Activated CD8-positive, alpha-beta memory T cell treated with anti-CD3 and anti-CD28 coated beads, Interleukin-2, amount 50 U/mL, for 24 hours (primary cell): ENCODE data around the gene SEMA4C.
"Not testable (repeated sequence)": the region's sequence is repeated elsewhere in the genome, so short reads cannot be mapped to it uniquely, and the experiment has no call there.

Experiments used
- DNase-seq: peaks from one replicate; pipeline ENCODE4 v3.0.0-alpha.2; 2020; ENCODE audit errors: extremely low read depth

SEMA4C gene

DNA sequence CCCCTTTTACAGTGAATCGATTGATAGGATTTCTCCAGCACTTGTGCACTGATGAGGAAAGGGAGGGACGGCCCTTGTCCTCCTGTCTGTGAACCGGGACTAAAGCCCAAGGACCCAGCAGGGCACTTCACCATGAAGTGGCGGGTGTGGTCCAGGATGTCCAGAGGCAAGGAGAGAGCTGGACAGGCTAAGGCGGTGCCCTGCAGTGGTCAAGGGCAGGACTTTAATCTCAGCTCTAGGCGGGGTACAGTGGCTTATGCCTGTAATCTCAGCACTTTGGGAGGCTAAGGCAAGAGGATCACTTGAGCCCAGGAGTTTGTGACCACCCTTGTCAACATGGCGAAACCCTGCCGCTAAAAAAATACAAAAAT lies 28.2 kb upstream of the SEMA4C start:
- DNase-seq: no peak

DNA sequence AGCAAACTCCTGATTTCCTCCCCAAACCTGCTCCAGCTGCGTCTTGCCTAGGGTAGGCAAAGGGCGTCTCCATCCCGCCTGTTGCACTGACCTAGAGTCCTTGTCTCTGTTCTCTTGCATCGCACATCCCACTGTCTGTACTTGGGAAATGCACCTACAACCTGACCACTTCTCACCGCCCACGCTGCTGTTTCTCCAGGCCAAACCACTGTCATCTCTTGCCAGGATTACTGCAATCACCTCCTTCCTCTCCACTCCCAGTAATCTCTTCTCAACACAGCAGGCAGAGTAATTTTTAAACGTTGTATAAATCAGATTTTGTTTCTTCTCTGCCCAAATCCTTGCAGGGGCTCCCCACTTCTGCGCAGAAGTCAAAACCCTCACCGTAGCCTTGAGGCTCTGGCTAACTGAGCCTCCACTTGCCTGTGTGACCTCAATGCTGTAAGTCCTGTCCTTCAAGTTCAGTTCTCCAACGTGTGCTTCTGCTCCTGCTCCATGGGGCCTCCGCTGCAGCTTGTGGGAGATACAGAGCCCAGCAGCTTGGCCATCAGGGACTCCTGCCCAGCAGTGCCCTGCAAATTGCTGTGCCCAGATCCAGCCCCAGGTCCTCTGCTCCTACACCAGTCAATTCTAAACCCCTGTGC lies 27.7 kb upstream of the SEMA4C start:
- DNase-seq: no peak

DNA sequence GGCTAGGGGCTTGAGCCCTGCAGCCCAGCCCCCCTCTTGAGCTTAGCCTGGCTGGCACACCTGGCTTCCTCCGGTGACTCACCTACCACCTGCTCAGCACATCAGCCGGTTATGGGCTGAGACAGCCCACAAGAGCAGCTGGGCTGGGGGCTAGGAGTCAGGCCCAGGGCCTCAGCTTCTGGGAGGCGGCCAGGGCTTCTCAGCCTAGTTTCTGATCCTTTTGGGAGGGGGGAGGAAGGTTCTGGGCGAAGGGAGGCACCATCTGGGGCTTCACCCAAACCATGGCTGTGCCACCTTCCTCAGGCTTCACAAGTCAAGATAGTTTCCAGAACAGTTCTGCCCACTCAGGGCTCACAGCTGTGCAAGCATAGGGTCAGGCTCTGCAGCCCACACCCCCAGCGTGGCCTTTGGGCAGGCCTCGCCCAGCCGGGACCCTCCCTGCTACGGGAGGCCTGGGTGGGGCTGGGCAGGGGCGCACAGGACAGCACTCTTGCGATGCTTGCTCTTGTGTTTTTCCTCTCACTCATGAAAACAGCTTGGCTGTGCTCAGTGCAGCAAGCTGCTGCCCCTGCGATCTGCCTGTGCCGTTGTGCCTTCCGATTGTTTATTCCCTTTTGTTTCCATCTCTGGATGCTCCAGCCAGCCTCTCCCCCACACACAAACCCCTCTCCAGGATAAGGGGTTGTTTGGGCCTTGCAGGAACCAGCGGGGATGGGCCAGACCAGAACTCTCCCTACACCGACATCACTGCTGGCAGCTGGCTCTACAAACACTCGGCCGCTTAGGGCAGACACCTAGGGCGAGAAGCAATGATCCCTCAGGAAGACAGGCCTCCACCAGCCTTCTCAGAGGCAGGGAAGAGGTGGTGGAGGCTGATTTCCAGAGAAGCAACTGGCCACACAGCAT lies 26.1 kb upstream of the SEMA4C start:
- DNase-seq: no peak

DNA sequence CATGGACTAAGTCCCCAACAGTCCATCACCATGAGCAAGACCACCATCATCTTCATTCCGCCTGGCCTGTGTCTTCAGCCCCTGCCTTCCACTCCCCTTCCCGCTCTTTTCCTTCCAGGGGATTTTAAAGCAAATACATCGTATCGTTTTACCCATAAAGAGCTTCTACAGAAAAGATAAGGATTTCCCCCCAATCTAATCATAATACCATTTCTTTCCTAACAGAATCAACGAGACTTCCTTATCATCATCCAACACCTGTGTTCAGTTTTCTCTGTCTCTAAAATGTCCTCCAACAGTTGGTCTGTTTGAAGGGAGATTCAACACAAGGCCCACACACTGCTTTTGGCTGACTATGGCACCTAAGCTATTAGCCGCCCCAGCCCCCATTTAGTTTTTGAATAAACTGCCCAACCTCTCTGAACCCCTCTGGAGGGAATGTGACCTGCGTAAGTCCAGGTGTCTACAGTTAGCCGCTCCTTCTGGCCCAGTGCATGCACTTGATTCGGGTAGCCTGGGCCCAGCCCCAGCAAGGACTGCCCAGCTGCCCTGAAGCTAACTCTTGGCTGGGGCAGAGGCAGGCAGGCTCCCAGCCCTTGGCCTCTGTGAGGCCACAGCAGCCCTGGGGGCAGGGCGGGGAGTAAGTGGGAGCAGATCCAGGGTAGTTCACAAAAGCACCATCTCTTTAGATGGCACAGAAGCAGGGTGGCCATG lies 25.3 kb upstream of the SEMA4C start:
- no peak for DNase-seq

DNA sequence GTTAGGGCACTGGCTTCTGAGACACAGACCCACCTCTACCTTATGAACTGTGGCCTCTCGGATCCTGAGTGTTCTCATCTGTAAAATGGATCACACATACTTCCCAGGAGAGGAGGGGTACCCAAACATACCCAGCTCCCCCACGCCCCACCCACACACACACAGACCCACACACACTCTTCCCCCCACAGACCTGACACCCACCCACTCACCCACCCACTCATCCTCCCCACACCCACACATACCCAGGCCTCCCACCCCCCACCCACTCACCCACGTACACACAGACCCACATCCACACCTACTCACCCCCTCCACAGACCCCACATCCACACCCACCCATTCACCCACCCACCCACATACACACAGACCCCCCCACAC lies 24.3 kb upstream of the SEMA4C start:
- no peak for DNase-seq

DNA sequence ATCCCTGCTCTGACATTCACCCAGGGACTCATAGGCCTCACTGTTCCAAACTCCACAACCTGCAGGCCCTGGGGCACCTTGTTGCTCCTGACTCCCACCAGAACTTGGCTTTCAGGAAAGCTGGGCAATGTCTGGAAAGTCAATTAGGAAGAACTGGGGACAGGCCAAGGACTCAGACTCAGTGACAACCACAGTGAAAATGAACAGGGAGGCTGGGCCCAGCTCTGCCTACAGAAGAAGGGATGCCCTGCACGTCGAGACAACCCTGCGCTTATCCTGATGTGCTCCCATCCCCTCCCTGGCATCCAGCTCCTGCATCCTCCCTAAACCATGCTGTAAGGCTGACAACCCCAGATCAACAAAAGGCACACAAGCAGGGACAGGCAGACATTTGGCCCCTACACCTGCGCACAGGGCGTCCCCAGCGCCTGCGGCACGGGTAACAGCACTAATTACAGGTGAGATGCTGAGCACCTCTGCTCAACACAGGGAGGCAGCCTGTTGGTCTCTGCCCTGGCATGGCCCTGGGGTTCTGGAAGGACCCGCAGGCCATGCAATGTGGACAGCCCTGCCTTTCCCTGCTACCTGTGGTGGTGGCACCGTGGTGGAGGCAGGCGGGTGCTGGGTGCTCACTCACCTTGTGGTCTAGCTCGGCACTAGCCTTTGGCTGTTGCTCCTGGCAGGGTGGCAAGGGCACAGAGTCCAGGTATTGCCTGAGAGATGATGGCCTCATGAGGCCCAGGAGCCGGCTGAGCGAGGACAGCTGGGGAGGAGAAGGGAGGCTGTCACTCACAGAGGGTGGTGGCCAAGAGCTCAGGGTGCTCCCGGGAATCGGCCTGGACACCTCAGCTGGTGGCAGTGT lies 23.6 kb upstream of the SEMA4C start:
- no peak for DNase-seq

DNA sequence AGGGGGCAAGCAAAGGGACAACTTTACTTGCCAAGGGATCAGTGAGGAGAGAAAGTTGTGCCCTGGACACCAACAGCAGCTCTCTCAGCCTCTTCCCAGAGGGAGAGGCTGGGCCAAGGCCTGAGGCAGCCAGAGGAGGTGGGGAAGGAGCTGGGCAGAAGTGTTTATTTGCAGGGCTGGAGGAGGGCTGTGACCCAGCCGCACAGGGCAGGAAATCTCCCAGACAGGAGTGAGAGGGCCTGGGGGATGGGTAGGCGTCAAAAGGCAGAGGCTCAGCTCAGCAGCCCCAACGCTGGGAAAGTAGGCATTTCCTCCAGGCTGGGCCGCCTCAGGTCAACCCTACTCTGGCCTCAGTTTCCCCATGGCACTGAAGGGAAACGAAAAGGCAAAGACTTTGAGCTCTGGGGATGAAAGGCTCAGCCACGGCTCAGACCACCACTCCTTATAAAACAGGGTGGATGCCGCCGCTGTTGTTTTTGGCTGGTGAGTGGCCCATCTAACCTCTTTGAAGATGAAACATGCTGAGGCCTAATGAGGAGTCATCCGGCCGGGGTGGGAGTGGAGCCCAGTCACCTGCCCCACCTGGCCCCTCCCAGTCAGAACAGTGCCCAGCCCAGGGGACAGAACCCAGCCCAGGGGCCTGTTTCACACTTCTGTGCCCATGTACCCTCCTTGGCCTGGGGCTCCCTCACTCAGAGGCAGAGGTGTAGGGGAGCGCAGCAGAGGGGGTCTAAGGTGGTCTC lies 21.9 kb upstream of the SEMA4C start:
- no peak for DNase-seq

DNA sequence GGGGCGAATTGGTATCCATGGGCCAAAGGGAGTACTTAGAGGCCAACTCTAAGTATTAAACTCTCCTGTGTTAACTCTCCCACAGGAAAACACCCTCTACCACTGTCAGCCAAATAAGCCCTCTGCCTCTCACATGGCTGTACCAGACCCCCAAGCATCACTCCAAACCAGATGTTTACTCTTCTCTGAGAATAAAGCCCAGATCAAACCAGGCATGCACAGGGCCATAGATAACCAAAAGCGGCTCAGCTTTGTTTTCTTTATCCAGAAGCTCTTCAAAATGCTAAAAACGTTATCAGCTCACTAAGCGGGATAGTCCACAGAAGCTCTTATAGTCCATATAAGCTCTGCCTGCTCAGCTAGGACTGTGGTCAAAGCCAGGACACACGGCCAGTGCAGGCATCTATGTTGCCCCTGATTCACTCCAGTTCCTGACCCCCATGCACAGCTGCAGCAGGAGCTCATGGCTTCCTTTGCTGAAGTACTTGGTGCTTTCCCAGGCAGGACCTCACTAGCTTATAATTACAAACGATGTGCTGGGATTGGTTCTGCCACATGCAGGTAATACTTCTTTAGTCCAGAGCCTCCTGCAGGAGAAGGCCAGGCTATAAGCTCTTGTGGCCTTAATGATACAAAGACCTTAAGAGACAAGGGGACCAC lies 21.0 kb upstream of the SEMA4C start:
- no peak for DNase-seq

DNA sequence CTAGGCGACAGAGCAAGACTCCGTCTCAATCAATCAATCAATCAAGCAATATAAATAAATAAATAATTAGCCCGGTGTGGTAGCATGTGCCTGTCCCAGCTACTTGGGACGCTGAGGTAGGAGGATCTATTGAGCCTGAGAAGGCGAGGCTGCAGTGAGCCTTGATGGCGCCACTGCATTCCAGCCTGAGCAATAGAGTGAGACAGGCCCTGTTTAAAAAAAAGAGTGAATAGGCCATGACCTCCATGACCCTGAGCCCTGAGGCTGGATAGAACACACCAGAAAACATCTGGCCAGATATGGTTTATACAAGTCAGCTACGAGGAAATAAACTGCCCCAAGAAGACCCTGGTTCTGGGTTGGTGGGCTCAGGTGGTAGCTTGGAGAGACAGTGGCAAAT lies 20.4 kb upstream of the SEMA4C start:
- no peak for DNase-seq

DNA sequence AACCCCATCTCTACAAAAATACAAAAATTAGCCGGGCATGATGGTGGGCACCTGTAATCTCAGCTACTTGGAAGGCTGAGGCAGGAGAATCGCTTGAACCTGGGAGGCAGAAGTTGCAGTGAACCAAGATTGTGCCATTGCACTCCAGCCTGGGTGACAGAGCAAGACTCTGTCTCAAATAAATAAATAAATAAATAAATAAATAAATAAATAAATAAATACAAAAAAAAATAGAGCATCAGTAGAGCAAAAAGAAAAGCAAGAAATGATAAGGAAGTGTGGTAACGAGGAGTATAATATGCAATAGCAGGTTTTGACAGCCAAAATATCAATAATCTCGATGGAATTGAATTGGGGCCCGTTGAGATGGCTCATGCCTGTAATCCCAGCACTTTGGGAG lies 19.6 kb upstream of the SEMA4C start:
- not testable (repeated sequence) for DNase-seq

DNA sequence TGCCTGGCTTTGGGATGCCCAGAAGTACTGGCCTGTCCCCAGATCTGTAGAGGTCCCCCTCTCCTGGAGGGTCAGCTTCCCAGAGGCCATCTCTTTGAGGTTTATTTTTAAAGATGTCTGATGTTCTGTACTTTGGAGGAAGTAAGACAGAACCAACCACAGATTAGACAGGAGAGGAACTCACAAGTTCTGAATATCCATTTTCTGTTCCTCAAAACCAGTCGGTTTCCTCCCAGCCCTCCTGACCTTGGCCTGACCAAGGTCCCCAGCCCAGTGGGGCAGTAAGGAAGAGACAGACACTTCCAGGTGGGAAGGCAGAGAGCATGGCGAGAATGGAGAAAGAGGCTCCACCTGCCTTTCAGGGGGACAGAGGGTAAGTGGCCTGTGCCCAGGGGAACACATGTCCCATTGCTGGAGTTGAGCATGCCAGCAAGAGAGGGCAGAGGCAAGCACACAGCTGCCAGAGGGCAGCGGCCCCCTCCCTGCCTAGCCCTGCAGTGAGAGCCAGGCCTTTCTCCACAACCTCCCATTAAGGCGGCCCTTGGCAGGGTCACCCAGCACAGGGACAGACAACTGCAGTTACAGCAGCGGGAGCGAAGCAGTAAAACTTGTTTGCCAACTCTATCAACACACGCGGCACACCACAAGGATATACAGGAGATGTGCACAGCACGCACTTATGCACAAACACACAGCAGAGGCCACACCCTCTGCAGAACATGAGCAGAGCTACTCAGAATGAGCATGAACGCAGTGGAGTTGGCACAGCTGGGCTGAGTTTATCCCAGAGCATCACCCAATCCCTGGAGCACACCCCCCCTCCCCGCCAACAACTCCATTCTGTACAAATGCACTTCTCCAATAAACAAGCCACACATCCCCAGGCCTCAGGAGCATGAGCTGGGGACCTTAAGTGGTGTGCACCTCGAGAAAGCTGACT lies 18.5 kb upstream of the SEMA4C start:
- DNase-seq: no peak

DNA sequence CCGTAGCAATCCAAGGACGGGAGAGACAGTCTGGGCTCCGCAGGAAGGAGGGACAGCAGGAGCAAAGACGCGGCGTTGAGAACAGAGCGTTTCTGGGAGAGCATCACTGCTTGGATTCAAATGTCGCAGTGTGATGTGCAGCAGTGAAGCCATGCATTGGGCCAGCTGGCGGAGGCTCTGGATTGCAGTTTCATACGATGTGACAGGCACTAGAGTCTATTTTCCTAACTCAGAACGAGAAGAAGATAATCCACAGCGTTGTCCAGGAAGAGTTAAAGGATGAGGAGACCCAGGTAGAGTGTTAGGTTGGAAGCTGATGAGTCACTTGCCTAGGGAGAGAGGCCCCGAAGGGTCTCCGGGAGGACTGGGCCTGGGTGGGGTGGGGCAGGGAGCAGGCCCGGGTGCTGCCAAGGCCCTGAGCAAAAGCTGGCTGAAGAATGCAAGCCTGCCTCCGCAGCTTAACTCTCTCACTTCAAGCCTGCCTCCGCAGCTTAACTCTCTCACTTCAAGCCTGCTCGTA lies 17.7 kb upstream of the SEMA4C start:
- no peak for DNase-seq

DNA sequence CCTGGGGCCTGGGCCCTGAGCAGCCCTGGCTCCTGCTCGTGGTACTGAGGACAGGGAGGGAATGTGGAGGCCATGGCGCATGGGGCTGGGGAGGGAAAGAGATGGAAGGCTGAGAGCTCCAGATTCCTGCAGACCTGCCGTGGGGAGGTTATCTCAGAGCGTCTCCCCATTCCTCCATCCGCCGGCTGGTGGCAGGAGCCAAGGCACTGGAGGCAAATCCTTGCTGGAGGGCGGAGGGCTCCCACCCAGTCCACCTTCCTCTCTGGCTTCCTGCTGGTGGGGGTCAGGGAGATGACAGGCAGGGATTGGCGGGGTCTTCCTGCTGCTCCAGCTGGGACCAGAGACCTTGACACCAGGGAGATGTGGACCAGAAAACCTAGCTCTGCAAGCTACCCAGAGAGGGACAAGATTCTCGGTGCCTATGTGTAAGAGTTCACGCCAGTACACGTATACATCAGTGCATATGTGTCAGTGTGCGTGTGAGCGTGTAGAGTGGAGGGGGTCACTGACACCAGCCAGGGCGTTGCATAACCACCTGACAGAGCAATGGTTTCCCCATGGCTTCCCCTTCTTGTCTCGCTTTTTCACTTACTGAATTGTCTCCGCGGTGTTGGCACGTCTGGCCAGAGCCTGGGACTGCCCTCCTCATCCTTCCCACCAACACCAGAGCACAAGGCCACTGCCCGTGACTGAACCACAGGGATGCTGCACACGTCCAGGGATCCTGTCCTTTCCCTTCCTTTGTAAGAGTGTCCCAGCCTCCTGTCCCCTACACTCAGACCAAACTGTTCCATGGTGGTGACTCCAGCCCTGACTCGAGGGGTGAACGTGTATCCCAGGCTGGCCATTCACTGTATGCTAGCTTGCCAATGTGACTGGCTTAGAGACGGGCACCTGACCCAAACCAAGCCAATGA lies 15.8 kb upstream of the SEMA4C start:
- no peak for DNase-seq

DNA sequence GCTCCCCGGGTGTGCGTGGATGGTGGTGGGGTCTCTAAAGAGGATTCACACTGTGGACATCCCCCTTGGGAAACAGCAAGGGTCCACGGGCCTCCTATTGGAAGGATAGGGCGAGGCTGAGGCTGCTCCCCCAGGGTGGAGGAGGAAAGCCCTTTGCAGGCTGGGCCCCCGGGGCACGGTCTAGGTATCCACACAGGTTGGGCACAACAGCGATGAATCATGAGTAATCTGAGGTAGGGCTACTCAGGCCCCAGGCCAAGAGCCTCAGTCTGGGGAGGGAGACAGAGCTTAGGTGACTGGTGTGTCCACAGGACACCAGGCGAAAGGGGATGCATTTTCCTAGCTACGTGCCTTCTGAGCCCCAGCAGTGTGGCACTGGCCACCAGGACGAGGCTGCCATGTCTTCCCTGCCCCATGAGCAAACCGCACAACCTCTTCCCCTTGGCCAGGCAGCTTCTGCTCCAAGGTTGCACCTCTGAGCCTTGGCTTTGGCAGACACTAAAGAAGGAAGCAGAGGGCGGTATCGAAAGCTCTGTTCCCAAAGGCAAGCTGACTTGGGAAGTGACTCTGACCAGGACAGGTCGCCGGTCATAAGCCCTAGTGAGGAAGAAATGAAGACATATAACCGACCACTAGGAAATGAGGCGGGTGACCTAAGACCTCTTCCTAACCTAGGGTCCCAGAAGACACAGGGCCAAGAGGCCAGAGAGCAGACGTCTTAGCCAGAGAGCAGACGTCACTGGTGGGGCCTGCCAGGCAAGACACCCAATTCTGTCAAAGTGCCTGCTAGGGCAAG lies 14.6 kb upstream of the SEMA4C start:
- no peak for DNase-seq

DNA sequence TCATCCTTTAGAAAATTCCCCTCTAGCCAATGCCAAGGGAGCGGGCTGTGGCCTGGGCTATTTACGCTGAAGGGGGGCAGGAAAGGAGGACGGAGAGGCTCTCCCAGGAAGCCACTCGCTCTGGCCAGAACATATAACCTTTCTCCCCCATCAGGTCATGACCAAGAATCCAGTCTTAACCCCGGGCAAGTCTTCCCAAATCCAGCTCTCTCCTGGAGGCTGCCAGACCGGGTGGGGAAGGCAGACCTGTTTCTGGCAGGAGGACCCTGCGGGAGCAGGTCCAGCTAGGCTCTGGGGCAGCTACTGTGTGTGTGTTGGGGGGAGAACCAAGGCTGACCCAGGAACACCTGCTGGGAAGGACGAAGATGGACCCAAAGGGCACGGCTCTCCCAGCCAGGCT lies 13.4 kb upstream of the SEMA4C start:
- DNase-seq: no peak

DNA sequence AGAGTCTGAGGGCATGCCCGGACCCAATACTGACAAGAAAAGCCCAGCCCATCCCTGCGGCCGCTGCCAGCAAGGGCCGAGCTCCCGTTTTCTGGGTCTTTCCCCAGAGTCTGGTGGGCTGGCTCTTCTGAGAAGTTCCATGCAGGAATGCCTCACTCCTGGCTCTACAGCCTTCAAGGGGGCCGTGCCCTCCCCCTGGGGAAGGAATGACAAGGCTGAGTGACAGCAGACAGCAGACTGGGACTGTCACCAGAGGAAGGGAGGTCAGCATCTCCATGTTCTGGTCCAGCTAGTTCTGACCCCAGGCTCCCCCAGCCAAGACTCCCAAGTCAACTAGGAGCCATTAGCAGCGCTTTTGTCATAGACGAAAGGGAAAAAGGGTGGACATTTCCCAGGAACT lies 13.0 kb upstream of the SEMA4C start:
- no peak for DNase-seq

DNA sequence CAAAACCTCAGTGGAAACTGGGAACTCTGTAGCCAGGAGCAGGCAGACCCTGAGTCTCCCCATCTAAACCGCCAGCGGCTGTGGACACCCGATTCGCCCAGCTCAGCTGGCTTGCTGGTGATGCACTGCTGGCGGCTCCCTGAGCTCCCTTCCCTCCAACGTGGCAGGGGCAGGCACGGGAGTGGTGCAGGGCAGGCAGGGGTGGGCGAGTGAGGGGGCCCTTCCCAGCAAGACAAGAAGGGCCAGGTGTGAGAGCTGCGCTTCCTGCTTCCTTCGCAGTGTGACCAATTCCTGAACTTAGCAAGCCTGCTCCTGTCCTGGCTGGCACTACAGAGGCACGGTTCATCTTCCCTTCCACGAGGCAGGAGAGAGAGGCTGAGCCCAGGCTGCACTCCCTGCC lies 12.3 kb upstream of the SEMA4C start:
- no peak for DNase-seq
